A549 (cell line): Measurements from ENCODE around the gene CCS. TPM values are rescaled to one million over a fixed set of nuclear protein-coding genes. Genes with fewer than 3 reads are reported as not detected.

Experiments used
- ATAC-seq, 2 experiments: fragments of 200-7000 bp in 1 of 2; fragments of >200 bp in 1 of 2; cut with Nextera tagmentation in 1 of 2; cut with Tn5 transposase in 1 of 2; 3 replicates each; pipeline versions ENCODE4 v1.8.0 to v1.9.1; 2018 to 2020; ENCODE audit warnings: mild to moderate bottlenecking in 1 of 2, moderate library complexity in 1 of 2
- CTCF ChIA-PET: fragments of 300-600 bp; sonication (Branson Sonifier 250); formaldehyde crosslinking; extraction: SDS; loops from one replicate; lab custom pipeline; 2021; ENCODE audit warnings: antibody characterized with exemption, inconsistent platforms; lab: Yijun Ruan, JAX
- POLR2A ChIA-PET: fragments of 350-600 bp; formaldehyde crosslinking; extraction: SDS; loops from one replicate; lab custom pipeline; 2021; ENCODE audit warnings: antibody characterized with exemption, inconsistent platforms; lab: Yijun Ruan, JAX
- DNase-seq, 2 experiments: peaks; one replicate each; pipeline versions ENCODE4 v3.0.0 to v3.0.0-alpha.2; 2011 to 2016; ENCODE audit warnings: low read depth in 1 of 2, low spot score in 1 of 2
- FAIRE-seq: peaks from 2 replicates; lab custom pipeline; 2011; peaks lifted over from hg19 to GRCh38; lab: Jason Lieb, UNC
- H3K27ac ChIP-seq, 2 experiments: fragments of >200 bp; sonication (Bioruptor Twin); formaldehyde crosslinking; 3 replicates each; pipeline ENCODE4 v1.5.1; 2016 to 2017
- H3K4me1 ChIP-seq: fragments of >200 bp; sonication (Bioruptor Twin); formaldehyde crosslinking; 3 replicates; pipeline ENCODE4 v1.6.1; 2016
- H3K4me2 ChIP-seq: fragments of >200 bp; sonication (Bioruptor Twin); formaldehyde crosslinking; 3 replicates; pipeline ENCODE4 v1.6.1; 2016
- H3K4me3 ChIP-seq: fragments of >200 bp; sonication (Bioruptor Twin); formaldehyde crosslinking; 3 replicates; pipeline ENCODE4 v1.5.1; 2016
- H3K9me3 ChIP-seq: fragments of >200 bp; sonication (Bioruptor Twin); formaldehyde crosslinking; 3 replicates; pipeline ENCODE4 v1.6.1; 2016
- BHLHE40 ChIP-seq: IDR thresholded peaks from 2 replicates; pipeline ENCODE4 v1.6.1; 2012; ENCODE audit warnings: low read depth, low read length, inconsistent platforms
- CBX8 ChIP-seq: fragments of 200-600 bp; sonication (generic); IDR thresholded peaks from 2 replicates; pipeline ENCODE4 v1.6.1; 2016
- EHF ChIP-seq: fragments of 250-450 bp; sonication (Bioruptor Pico); IDR thresholded peaks from 2 replicates; pipeline ENCODE4 v1.5.0; 2020; ENCODE audit warnings: mild to moderate bottlenecking
- EP300 ChIP-seq, 2 experiments: fragments of >200 bp; sonication (Bioruptor Twin); formaldehyde crosslinking; IDR thresholded peaks; 2 replicates in 1 of 2; 3 replicates in 1 of 2; pipeline ENCODE4 v1.6.1; 2016 to 2017
- FOSB ChIP-seq: fragments of 250-450 bp; sonication (Bioruptor Pico); IDR thresholded peaks from 2 replicates; pipeline ENCODE4 v1.5.0; 2020; ENCODE audit warnings: mild to moderate bottlenecking, moderate library complexity
- JUNB ChIP-seq: fragments of >200 bp; sonication (Bioruptor Twin); formaldehyde crosslinking; IDR thresholded peaks from 2 replicates; pipeline ENCODE4 v1.6.1; 2016
- KDM5A ChIP-seq: fragments of 200-600 bp; sonication (generic); IDR thresholded peaks from 2 replicates; pipeline ENCODE4 v1.6.1; 2016; ENCODE audit warnings: antibody characterized with exemption, mild to moderate bottlenecking
- MAFK ChIP-seq: fragments of 450-650 bp; IDR thresholded peaks from 2 replicates; pipeline ENCODE4 v1.6.1; 2014; ENCODE audit not compliant: partially characterized antibody
- MAZ ChIP-seq: fragments of 150-350 bp; IDR thresholded peaks from 2 replicates; pipeline ENCODE4 v1.6.1; 2014; ENCODE audit warnings: antibody characterized with exemption, low read depth, low read length, borderline replicate concordance
- MYC ChIP-seq: IDR thresholded peaks from 2 replicates; pipeline ENCODE4 v1.6.1; 2012; ENCODE audit warnings: mild to moderate bottlenecking, inconsistent platforms, low read length, improper control_type of control experiment, borderline replicate concordance
- PHF8 ChIP-seq: fragments of 200-600 bp; sonication (generic); IDR thresholded peaks from 2 replicates; pipeline ENCODE4 v1.6.1; 2016; ENCODE audit warnings: low read depth, mild to moderate bottlenecking, antibody characterized with exemption, moderate library complexity, borderline replicate concordance
- POLR2A ChIP-seq: IDR thresholded peaks from 2 replicates; pipeline ENCODE4 v1.6.1; 2012; ENCODE audit warnings: mild to moderate bottlenecking, low read length
- ZC3H11A ChIP-seq: fragments of 450-650 bp; IDR thresholded peaks from 2 replicates; pipeline ENCODE4 v1.6.1; 2014; ENCODE audit warnings: antibody characterized with exemption, mild to moderate bottlenecking
- ZFP36 ChIP-seq: fragments of 450-650 bp; IDR thresholded peaks from 2 replicates; pipeline ENCODE4 v1.6.1; 2014; ENCODE audit warnings: borderline replicate concordance; ENCODE audit not compliant: partially characterized antibody
- ZNF302 ChIP-seq: fragments of 250-450 bp; sonication (Bioruptor Pico); IDR thresholded peaks from 2 replicates; pipeline ENCODE4 v1.9.0; 2021; ENCODE audit warnings: inconsistent platforms, mild to moderate bottlenecking, moderate library complexity
- WGBS: methylation state at CpG from one replicate; pipeline ENCODE4 v1.1.6; 2017; ENCODE audit errors: missing lambda C conversion rate; 5-methylcytosine and 5-hydroxymethylcytosine counted together
- polyA plus RNA-seq, 4 experiments: library from polyadenylated mRNA; depleted of rRNA in 3 of 4; stranded (reverse); fragments of >200 nt; fragmentation: RNase III in 1 of 4; extraction: RNeasy Plus Mini Kit Qiagen cat#74134 plus additional on column Dnase treatment in 1 of 4; gene quantifications; 2 replicates in 3 of 4; 3 replicates in 1 of 4; pipeline ENCODE4 v1.2.3, GENCODE V29; 2011 to 2017
- TF ChIP-seq, protein P1 (sequence below): fragments of >200 bp; sonication (Bioruptor Twin); formaldehyde crosslinking; IDR thresholded peaks from 3 replicates; pipeline ENCODE4 v1.5.1; 2016
- TF ChIP-seq, protein P2 (sequence below): IDR thresholded peaks from 2 replicates; pipeline ENCODE4 v1.6.1; 2012
- TF ChIP-seq, protein P3 (sequence below): fragments of >200 bp; sonication (Bioruptor Twin); formaldehyde crosslinking; IDR thresholded peaks from 3 replicates; pipeline ENCODE4 v1.6.1; 2016
- TF ChIP-seq, protein P4 (sequence below): fragments of >200 bp; sonication (Bioruptor Twin); formaldehyde crosslinking; IDR thresholded peaks from 2 replicates; pipeline ENCODE4 v1.6.1; 2016
- TF ChIP-seq, protein P5 (sequence below): IDR thresholded peaks from 2 replicates; pipeline ENCODE4 v1.6.1; 2012

Gene CCS
- polyA plus RNA-seq, 2 of the 4 experiments (the other 2 are of a cell fraction) = 18.3 to 46.5 TPM

DNA sequence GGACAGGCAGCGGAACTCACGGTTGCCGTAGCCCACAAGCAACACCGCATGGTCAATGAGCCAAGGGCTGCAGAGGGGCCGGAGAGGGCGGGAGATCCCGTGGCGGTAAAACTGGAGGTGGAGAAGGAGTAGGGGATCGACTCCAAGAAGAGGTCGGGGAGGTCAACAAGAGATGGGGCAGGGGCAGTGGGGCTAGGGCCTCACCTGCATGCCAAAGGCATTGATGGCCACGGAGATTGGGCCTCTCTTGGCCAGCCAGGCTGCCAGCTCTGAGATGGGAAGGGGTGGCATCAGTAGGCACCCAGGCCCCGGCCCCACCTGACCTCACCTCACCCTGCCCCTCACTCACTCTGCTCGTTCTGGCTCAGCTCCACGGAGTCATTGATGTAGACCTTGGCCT is 28.4 kb upstream of the CCS start:
- TF ChIP-seq, protein P1, sequence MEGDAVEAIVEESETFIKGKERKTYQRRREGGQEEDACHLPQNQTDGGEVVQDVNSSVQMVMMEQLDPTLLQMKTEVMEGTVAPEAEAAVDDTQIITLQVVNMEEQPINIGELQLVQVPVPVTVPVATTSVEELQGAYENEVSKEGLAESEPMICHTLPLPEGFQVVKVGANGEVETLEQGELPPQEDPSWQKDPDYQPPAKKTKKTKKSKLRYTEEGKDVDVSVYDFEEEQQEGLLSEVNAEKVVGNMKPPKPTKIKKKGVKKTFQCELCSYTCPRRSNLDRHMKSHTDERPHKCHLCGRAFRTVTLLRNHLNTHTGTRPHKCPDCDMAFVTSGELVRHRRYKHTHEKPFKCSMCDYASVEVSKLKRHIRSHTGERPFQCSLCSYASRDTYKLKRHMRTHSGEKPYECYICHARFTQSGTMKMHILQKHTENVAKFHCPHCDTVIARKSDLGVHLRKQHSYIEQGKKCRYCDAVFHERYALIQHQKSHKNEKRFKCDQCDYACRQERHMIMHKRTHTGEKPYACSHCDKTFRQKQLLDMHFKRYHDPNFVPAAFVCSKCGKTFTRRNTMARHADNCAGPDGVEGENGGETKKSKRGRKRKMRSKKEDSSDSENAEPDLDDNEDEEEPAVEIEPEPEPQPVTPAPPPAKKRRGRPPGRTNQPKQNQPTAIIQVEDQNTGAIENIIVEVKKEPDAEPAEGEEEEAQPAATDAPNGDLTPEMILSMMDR = no peak
- TF ChIP-seq ZC3H11A (no peak), POLR2A (no peak), EP300 (IDR thresholded peaks at IDR 0.05) (no peak), PHF8 (no peak)
- TF ChIP-seq, protein P2, sequence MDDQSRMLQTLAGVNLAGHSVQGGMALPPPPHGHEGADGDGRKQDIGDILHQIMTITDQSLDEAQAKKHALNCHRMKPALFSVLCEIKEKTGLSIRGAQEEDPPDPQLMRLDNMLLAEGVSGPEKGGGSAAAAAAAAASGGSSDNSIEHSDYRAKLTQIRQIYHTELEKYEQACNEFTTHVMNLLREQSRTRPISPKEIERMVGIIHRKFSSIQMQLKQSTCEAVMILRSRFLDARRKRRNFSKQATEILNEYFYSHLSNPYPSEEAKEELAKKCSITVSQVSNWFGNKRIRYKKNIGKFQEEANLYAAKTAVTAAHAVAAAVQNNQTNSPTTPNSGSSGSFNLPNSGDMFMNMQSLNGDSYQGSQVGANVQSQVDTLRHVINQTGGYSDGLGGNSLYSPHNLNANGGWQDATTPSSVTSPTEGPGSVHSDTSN = no peak
- TF ChIP-seq, protein P3, sequence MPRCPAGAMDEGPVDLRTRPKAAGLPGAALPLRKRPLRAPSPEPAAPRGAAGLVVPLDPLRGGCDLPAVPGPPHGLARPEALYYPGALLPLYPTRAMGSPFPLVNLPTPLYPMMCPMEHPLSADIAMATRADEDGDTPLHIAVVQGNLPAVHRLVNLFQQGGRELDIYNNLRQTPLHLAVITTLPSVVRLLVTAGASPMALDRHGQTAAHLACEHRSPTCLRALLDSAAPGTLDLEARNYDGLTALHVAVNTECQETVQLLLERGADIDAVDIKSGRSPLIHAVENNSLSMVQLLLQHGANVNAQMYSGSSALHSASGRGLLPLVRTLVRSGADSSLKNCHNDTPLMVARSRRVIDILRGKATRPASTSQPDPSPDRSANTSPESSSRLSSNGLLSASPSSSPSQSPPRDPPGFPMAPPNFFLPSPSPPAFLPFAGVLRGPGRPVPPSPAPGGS = no peak
- TF ChIP-seq, all 56 proteins: peak for 0
- 86% methylated on average over 12 of the region's 14 CpGs for WGBS
- POLR2A ChIA-PET = no interaction called here
- ATAC-seq = no peak
- H3K9me3 ChIP-seq = no peaks in the 10 kb centered on the region
- no peak overlapping the region for H3K4me3 ChIP-seq
- H3K4me2 ChIP-seq = no peak overlapping the region
- peaks cover 5% of the 10 kb centered on the region; the same call in 1 of the 3 replicates for H3K4me1 ChIP-seq
- no peak for DNase-seq
- CTCF ChIA-PET = interaction anchor here (1.0 to 1.5 kb wide), 2 partner anchors 13 to 155 kb away, joined by 4 read pairs; no protein-coding TSS in a partner anchor
- no peak overlapping the region for H3K27ac ChIP-seq
- no peak for FAIRE-seq

DNA sequence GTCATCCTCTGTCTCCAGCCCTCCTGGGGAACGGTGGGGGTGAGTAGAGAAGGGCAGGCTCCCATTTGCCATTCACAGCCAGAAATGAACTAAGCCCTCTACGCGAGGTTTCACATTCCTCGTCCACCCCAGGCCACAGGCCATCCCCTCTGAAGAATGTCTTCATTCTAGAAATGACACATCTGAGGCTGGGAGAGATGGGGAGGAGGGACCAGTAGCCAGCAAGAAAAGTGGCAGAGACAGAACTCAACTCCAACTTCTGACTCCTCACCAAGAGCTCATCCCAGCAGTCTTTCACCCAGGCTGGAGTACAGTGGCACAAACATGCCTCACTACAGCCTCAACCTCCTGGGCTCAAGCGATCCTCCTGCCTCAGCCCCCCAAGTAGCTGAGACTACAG is 28.0 kb upstream of the CCS start:
- Histone ChIP-seq H3K4me1 (peaks cover 5% of the 10 kb centered on the region; the same call in 1 of the 3 replicates), H3K4me3 (no peak overlapping the region), H3K9me3 (no peaks in the 10 kb centered on the region), H3K4me2 (no peak overlapping the region), H3K27ac (no peak overlapping the region)
- ChIA-PET POLR2A (no interaction called here), CTCF (interaction anchor here (1.0 to 1.5 kb wide), 2 partner anchors 13 to 156 kb away, joined by 4 read pairs; no protein-coding TSS in a partner anchor)
- ATAC-seq (no peak), DNase-seq (no peak), FAIRE-seq (no peak)
- WGBS = 86% methylated on average over 5 of the region's 5 CpGs
- TF ChIP-seq, protein P2 = no peak
- TF ChIP-seq FOSB (no peak), MYC (no peak), JUNB (no peak), MAZ (no peak), EHF (CRISPR knock-in tag) (no peak), MAFK (no peak), KDM5A (no peak), ZNF302 (CRISPR knock-in tag) (no peak), BHLHE40 (no peak), CBX8 (no peak), ZFP36 (no peak)
- TF ChIP-seq, protein P4, sequence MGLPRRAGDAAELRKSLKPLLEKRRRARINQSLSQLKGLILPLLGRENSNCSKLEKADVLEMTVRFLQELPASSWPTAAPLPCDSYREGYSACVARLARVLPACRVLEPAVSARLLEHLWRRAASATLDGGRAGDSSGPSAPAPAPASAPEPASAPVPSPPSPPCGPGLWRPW = no peak
- TF ChIP-seq, protein P5, sequence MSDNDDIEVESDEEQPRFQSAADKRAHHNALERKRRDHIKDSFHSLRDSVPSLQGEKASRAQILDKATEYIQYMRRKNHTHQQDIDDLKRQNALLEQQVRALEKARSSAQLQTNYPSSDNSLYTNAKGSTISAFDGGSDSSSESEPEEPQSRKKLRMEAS = no peak
